Thyroid gland (tissue), 4 donors: ENCODE data around the gene STMP1. TPM values are rescaled to one million over a fixed set of nuclear protein-coding genes. Genes with fewer than 3 reads are reported as not detected.

ENCODE experiments used
- DNase-seq, 2 donors: peaks; one replicate each; pipeline ENCODE4 v3.0.0-alpha.2; 2019
- H3K27ac ChIP-seq, 3 donors: fragments of 200-600 bp; sonication (generic); 1 replicate in 2 of 3; 2 replicates in 1 of 3; pipeline ENCODE4 v1.5.1; 2016 to 2019; ENCODE audit warnings: mild to moderate bottlenecking in 1 of 3, moderate library complexity in 1 of 3
- H3K27me3 ChIP-seq: fragments of 200-600 bp; sonication (generic); one replicate; pipeline ENCODE4 v1.5.1; 2019
- H3K36me3 ChIP-seq, 2 donors: fragments of 200-600 bp; sonication (generic); one replicate each; pipeline ENCODE4 v1.5.1; 2016 to 2019
- H3K4me1 ChIP-seq, 2 donors: fragments of 200-600 bp; sonication (generic); one replicate each; pipeline ENCODE4 v1.5.1; 2017 to 2019
- H3K4me3 ChIP-seq, 3 donors: fragments of 200-600 bp; sonication (generic); replicated peaks in 1 of 3; 1 replicate in 2 of 3; 2 replicates in 1 of 3; pipeline ENCODE4 v1.5.1; 2016; ENCODE audit warnings: mild to moderate bottlenecking in 1 of 3
- H3K9me3 ChIP-seq: fragments of 200-600 bp; sonication (generic); one replicate; pipeline ENCODE4 v1.5.1; 2017
- POLR2A ChIP-seq, 2 donors: fragments of 450-650 bp; IDR thresholded peaks; one replicate each; pipeline ENCODE4 v1.6.1; 2017; ENCODE audit warnings: antibody characterized with exemption in 2 of 2, mild to moderate bottlenecking in 2 of 2, moderate library complexity in 1 of 2
- WGBS, 2 donors: methylation state at CpG; one replicate each; pipeline ENCODE4 v1.1.5; 2017; 5-methylcytosine and 5-hydroxymethylcytosine counted together
- intact Hi-C: fragments of 100-400 bp; cut with DNase I; formaldehyde crosslinking; loops from one replicate; pipeline ENCODE4 v1.15.1; 2023
- total RNA-seq, 4 donors: library from RNA; depleted of rRNA; stranded (reverse); fragments of >200 nt; gene quantifications; one replicate each; pipeline ENCODE4 v1.2.3, GENCODE V29; 2016
- TF ChIP-seq, protein P1 (sequence below), 6 experiments: fragments of 200-600 bp in 3 of 6; fragments of 450-650 bp in 3 of 6; sonication (generic) in 3 of 6; IDR thresholded peaks; one replicate each; pipeline ENCODE4 v1.5.1; 2016 to 2019; ENCODE audit warnings: antibody characterized with exemption in 6 of 6, mild to moderate bottlenecking in 2 of 6, inconsistent platforms in 1 of 6, moderate library complexity in 1 of 6

STMP1 gene
- total RNA-seq, 4 donors from 2014 or later: 28.2 to 42.2 (median 38.6) TPM

DNA sequence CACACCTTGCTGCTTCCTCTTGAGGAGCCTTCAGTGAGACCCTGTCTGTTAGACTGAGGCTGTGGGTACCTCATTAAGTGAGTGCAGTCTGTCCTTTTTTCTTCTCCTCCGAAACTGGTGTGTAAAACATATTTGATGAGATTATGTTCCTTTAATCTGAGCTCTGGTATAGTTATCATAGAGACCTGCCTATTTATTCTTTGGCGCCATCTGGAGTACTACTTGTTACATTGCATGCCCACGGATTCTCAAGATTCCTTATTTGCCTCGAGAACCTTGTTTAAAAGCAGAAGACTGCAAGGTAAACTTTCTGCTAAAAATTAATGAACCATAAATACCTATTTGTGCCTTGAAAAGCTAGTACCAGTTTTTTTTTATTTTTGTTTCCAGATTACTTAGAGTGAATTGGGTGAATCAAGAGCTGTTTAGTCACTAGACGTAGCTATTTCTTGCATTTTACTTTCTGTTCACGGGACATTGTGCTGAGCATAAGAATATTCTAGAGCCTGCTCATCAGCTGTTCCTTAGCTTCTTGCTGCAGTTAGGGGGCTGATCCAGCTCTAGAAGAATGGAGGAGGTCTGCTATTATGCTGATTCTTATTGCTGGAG is 16.9 kb upstream of the STMP1 start:
- TF ChIP-seq POLR2A (IDR thresholded peaks at IDR 0.05): no peak
- TF ChIP-seq, protein P1, sequence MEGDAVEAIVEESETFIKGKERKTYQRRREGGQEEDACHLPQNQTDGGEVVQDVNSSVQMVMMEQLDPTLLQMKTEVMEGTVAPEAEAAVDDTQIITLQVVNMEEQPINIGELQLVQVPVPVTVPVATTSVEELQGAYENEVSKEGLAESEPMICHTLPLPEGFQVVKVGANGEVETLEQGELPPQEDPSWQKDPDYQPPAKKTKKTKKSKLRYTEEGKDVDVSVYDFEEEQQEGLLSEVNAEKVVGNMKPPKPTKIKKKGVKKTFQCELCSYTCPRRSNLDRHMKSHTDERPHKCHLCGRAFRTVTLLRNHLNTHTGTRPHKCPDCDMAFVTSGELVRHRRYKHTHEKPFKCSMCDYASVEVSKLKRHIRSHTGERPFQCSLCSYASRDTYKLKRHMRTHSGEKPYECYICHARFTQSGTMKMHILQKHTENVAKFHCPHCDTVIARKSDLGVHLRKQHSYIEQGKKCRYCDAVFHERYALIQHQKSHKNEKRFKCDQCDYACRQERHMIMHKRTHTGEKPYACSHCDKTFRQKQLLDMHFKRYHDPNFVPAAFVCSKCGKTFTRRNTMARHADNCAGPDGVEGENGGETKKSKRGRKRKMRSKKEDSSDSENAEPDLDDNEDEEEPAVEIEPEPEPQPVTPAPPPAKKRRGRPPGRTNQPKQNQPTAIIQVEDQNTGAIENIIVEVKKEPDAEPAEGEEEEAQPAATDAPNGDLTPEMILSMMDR (IDR thresholded peaks at IDR 0.05): peak; percentile 30 to 86 (median 74)
- H3K27me3 ChIP-seq: no peaks in the 10 kb centered on the region
- 16 to 19% methylated on average over 6 of the region's 6 CpGs for WGBS, 2 donors
- H3K4me3 ChIP-seq: peak overlapping the region in 2 of 3 donors; percentile 7 to 22
- intact Hi-C loops: no loop called here
- no peaks in the 10 kb centered on the region for H3K9me3 ChIP-seq
- peak overlapping the region; percentile 80 to 83 (median 81) for H3K27ac ChIP-seq
- H3K4me1 ChIP-seq: peaks cover 8 to 11% of the 10 kb centered on the region in 2 donors
- peak; percentile 19 to 31 for DNase-seq
- H3K36me3 ChIP-seq: no peaks in the 10 kb centered on the region

GRCh38 chr7:135647755-135648154 is 14.6 kb upstream of the STMP1 start:
- H3K36me3 ChIP-seq: no peaks in the 10 kb centered on the region
- H3K27ac ChIP-seq: no peak overlapping the region
- intact Hi-C loops: no loop called here
- H3K27me3 ChIP-seq: no peaks in the 10 kb centered on the region
- H3K4me3 ChIP-seq: no peak overlapping the region
- WGBS, 2 donors: 86 to 92% methylated on average over 1 of the region's 1 CpG
- DNase-seq: no peak
- peaks cover 8 to 11% of the 10 kb centered on the region in 2 donors for H3K4me1 ChIP-seq
- H3K9me3 ChIP-seq: no peaks in the 10 kb centered on the region
- no peak for TF ChIP-seq POLR2A (IDR thresholded peaks at IDR 0.05)
- TF ChIP-seq, protein P1 (IDR thresholded peaks at IDR 0.05): no peak

DNA sequence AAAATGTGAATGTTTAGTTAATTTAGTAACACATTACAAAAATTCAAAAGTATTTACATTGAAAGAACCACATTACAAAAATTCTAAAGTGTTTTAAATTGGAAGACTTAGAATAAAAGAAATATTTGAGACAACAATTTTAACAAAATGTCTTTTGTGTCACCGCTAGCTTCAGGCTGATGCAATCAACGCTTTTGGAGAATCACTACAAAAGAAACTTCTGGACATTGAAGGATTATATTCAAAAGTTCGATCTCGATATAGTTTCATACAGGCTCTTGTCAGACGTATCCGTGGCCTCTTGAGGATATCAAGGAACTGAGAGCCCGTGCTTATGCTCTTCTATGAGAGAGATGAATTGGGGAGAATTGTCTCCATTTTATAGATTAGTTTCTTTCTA is 14.1 kb upstream of the STMP1 start:
- Histone ChIP-seq H3K27ac (no peak overlapping the region), H3K4me1 (peaks cover 8 to 11% of the 10 kb centered on the region in 2 donors), H3K4me3 (no peak overlapping the region), H3K27me3 (no peaks in the 10 kb centered on the region), H3K9me3 (no peaks in the 10 kb centered on the region), H3K36me3 (no peaks in the 10 kb centered on the region)
- DNase-seq: no peak
- intact Hi-C loops: no loop called here
- TF ChIP-seq POLR2A (IDR thresholded peaks at IDR 0.05): no peak
- TF ChIP-seq, protein P1 (IDR thresholded peaks at IDR 0.05): no peak
- 92% methylated on average over 7 of the region's 7 CpGs for WGBS, 2 donors

DNA sequence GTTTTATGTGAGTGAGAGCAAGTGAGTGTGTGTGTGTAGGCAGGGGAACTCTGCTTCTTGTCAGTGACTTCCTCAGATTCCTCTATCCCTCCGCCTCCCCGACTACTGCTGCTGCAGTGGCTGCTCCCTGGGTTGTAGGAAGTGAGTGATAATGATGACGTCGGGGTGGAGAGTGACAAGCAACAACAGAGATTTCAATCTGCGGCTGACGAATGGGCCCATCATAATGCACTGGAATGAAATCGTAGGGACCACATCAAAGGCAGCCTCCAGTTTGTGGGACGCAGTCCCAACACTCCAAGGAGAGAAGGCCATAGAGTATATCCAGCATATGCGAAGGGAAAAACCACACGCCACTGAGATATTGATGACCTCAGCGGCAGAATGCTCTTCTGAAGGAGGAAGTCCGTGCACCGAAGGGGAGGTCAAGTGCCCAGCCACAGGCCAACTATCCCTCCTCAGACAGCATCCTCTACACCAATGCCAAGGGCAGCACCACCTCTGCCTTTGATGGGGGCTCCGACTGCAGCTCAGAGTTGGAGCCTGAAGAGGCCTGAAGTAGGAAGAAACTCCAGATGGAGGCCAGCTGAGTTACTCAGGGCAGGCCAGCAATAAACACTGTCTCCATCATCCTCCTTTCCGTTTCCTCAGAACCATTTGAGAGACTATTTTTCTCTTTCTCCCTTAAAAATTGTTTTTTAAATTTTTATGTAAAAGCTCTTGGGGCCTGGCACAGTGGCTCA is 11.3 kb upstream of the STMP1 start:
- Histone ChIP-seq H3K27ac (no peak overlapping the region), H3K27me3 (no peaks in the 10 kb centered on the region), H3K9me3 (no peaks in the 10 kb centered on the region), H3K36me3 (no peaks in the 10 kb centered on the region), H3K4me1 (peaks cover 3 to 4% of the 10 kb centered on the region in 2 donors), H3K4me3 (no peak overlapping the region)
- intact Hi-C loops: loop anchor here (10.0 kb wide), 1 partner anchor 354 kb away; no protein-coding TSS in a partner anchor
- DNase-seq: no peak
- 83 to 89% methylated on average over 15 of the region's 15 CpGs for WGBS, 2 donors
- no peak for TF ChIP-seq POLR2A (IDR thresholded peaks at IDR 0.05)
- TF ChIP-seq, protein P1 (IDR thresholded peaks at IDR 0.05): no peak
